CD4-positive, alpha-beta T cell treated with Interleukin-21 for 1 hour (primary cell): ENCODE data around the gene EIPR1.

Experiments
- DNase-seq: peaks from one replicate; pipeline ENCODE4 v3.0.0-alpha.2; 2020

The EIPR1 gene

DNA sequence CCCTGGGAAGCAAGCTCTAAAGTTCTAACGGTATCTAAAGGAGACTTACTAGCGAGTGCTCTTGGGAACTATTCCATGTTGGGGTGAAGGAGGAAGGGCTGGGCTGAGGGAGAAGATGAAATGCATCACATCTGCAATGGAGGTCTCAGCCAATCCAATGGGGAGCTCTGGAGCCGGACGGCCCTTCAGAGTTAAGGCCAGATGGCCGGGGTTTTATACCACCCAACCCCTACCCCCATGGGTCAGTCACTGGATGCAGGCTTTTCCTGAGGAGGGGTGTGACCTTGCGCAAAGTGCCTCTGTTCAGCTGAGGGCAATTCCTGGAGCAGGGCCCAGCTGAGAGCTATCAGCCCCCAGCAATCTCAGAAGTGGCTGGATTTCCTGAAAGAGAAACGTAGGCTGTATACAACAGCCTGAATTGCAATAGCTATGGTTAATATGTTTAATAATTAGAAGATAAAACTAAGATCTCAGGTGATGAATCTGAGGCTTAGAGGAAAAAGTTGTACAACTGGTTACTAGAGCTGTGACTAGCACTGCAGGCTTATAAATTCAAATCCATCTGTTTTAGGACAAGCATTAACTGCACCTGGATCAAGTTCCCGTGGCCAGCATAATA, 21.6 kb downstream of the EIPR1 start:
- no peak for DNase-seq

DNA sequence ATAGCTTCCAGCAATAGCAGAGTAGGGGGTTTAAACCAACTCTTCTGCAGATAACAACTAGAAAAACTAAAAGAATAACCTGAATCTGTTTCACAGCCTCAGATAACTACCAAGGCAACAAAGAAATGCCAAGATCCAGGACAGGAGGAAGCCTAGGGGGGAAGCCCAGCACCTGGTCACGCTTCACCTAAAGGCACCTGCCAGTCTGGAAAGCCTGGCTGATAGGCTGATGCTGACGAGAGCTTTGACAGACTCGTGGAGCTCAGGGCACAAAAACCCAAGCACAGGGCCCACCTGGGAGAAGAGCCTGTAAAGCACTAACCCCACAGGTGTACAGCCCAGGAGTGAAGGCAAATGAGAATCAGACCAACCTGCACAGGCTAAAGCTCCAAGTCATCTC, 22.6 kb downstream of the EIPR1 start:
- no peak for DNase-seq

DNA sequence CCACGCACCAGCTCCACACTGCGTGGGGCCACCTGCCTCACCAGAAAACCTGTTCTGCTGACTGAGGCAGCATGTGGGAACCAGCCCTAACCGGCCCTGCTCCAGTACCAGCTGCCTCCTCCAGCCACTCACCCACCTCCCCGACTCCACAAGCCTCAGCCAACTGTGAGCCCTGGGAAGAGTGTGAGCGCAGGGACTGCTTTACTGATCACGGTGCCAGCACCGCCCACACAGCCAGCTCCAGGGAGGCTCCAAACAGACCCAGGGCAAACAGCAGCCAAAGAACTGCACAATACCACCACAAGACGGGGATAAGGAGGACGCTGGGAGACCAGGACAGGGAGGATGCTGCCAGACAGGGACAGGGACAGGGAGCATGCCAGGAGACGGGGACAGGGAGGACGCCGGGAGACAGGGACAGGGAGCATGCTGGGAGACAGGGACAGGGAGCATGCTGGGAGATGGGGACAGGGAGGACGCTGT, 28.4 kb downstream of the EIPR1 start:
- no peak for DNase-seq

DNA sequence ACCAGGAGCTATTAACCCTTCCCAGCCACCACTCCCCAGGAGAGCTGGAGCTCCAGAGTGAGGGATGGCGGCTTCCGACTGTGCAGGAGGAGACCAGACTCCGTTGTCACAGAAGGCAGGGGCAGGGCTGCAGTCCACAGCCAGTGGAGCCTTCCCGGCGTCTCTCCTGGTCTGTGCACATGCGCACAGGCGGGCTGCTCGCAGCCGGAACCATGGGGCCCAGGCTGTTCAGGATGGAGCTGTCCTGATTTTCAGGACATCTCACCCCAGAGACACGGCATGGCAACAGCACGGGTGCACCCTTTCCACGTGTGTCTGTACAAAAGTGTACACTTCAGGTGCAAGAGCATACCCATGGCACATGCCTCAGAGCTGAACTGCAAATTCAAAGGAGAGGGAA, 28.9 kb downstream of the EIPR1 start:
- DNase-seq: no peak

DNA sequence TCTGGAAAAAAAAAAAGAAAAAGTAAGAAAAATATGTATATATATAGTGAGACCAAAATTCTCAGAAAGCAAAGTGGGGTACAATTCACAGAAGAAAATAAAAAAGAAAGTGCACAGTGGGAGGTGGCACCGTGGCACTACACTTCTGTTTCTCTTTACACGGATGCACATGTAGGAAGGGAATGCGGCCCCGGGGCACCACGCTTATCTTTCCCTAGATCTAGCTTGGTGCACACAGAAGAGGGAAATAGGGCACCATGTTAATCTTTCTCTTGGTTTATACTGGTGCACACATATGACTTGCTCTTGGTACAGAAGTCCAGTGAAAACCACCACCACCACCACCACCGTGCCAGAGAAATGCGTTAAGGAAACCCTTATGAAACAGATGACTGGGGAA, 32.0 kb downstream of the EIPR1 start:
- no peak for DNase-seq

DNA sequence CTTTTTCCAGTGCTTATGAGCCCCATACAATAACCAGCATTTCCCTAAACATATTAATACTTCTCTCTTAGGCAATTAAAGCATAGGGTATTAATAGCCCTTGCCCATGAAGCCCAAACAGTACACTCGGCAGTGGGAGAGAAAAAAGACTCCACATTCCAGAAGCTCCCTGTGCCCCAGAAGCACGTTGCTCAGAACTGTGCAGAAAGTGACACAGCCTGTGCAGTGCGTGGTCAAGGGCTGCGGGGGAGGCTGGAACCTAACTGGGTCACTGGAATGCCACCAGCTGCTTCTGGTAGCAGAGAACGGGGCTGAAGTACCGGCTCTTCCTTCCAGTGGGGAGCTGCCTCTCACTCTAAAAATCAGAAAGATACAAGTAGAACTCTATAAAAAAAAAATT, 32.7 kb downstream of the EIPR1 start:
- no peak for DNase-seq

DNA sequence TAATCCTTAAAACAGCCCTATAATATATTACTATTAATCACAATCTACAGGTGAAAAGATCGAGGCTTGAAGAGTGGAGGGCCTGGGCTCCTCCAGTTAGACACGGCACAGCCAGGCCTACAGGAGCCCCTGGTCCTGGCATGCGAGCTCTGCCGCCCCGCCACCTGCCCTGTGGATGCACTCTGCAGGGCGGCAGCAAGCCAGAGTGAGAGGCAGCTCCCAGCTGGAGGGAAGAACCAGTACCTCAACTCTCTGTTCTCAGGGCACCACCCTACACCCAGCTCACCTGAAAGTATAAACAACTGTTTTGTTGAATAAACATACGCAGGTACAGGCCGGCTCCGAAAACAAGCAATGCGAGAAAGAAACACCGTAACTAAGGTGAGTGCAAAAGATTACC, 34.6 kb downstream of the EIPR1 start:
- DNase-seq: no peak

DNA sequence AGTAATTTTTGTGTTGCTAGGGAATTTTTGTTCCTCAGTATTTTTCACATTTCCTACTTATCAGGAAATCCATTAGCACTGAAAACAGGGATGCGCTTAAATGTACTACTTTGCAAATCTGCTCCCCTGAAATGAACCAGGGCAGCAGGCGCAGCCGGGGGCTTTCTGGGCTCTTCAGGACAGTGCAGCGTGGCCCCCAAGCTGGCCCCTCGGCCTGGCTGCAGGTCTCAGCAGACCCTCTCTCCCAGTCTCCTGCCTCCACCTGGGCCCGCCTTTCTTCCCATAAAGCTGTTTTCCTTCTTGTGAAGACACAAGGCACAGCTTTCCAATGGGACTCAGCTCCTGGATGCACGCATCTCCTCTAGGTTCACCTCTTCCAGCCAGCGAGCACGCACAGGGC, 35.3 kb downstream of the EIPR1 start:
- no peak for DNase-seq

DNA sequence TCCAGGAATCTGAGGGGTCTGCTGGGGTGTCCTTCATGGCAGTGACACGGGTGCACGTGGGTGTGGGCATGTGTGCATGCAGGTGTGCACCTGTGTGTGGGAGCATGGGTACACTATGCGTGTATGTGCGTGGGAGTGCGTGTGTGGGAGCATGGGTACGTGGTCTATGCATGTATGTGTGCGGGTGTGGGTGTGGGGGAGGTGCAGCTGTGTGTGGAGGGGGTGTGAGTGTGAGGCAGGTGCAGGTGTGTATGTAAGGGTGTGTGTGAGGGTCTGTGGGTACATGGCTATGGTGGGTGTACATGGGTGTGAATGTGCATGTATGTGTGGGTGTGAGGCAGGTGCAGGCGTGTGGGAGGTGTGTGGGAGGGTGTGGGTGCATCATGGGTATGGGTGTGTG, 36.3 kb downstream of the EIPR1 start:
- no peak for DNase-seq

DNA sequence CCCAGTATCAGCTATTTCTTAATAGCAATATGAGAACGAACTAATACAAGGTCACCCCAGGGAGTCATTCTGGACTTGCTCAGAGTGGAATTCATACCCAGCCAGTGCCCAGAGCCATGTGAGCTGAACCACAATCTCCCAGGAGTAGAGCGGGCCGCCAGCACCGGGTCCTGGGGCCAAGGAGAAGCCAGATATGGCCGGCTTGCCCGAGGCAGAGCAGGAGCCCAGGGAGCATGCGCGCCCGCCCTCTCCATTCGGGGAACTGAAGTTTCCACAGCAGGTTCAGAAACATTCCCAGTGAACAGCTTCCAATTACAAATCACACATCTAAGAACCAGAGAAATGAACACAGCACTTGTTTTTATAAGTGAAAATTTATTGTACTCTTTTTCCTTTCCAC, 37.5 kb downstream of the EIPR1 start:
- DNase-seq: no peak

DNA sequence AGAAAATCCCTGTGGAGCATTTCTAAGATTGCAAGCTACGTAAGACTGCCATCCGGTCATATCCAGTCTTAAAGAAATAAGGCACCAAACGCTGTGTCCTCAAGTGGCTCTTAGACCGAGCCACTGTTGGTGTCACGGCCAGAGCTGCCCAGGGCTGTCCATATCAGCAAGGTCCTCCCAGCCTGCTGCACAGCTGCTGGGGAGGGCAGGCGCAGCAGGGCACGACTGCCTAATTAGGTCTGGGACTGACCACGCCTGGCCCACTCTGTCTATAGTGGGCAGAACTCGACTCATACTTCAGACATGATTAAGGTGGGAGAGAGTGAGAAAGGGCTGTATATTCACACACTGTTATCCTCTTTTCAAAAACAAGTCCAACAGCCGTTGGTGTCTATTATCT, 39.3 kb downstream of the EIPR1 start:
- DNase-seq: no peak

DNA sequence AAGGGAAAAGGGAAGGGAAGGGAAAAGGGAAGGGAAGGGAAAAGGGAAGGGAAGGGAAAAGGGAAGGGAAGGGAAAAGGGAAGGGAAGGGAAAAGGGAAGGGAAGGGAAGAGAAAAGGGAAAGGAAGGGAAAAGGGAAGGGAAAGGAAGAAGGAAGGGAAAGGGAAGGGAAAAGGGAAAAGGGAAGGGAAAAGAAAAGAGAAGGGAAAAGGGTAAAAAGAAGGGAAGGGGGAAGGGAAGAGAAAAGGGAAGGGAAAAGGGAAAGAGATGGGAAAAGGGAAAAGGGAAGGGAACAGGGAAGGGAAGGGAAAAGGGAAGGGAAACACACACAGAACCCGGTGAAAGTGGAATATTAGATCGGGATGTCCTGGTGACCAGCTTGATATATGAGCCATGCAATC, 40.8 kb downstream of the EIPR1 start:
- DNase-seq: no peak

DNA sequence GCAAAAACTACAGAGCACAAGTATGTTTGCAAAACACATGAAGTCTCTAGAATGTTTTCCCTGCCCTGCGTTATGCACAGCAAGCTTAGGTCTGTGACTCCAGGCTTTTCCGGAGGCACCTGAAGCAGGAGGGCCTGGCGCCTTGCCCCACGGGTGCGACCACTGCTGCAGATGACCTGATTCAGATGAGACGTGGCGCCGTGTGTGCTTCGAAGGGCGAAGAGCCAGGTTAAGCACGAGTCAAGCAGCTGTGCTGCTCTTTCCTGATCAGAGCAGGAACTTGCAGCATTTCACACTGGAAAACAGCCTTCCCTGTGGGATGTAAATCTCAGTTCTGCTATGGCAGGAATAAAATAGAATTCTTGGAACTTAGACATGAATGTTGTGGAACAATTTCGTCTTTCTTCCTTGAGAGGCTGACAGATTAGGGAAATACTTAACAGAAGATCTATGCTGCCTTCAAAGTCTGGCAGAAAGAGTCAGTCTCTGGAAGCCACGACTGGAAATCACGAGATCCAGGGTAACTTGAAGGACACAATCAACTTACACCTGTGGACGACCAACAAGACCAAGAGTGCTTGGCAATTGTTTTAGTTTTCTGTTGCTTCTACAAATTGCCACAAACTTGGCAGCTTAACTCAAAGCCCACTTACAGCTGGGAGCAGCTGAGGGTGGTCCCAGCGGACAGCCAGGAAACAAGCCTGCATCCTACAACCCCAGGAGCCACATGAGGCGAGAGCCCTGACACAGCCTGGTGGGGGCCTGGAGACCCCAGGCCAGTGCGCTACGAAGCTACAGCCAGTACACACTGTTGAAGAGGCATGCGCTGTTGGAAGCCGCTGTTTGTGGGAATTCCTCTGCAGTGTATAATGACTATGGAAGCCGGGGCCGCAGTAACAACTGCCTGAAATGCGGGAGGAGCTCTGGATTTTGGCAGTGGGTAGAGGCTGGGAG, 42.9 kb downstream of the EIPR1 start:
- no peak for DNase-seq

DNA sequence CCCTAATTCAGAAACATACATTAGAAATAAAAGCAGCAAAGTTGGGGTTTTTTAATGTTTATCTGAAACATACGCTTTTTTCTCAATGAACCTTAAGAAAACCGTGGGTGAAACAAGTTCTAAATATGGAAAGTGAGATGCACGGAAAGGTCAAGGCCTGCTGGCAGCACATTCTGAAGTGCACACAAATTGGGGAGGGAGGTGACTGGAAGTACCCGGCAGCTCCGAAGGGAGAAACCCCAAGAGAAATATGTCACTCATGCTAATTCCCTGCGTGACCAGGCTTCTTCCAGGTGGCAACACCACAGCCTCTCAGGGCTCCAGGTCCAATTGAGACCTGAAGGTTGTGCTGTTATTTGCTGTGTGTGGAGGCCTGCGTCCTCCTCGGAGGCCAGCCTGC, 45.5 kb downstream of the EIPR1 start:
- DNase-seq: no peak

DNA sequence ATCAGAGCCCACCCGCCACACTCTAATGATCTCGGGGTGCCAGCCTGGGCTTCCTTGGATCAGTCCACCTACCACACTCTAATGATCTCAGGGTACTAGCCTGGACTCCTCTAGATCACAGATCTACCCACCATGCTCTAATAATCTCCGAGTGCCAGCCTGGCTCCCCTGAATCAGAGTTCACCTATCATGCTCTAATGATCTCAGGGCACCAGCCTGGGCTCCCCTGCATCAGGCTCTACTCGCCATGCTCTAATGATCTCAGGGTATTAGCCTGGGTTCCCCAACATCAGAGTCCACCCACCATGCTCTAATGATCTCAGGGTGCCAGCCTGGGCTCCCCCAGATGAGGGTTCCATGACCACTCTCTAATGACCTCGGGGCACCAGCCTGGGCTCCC, 48.1 kb downstream of the EIPR1 start:
- DNase-seq: no peak

DNA sequence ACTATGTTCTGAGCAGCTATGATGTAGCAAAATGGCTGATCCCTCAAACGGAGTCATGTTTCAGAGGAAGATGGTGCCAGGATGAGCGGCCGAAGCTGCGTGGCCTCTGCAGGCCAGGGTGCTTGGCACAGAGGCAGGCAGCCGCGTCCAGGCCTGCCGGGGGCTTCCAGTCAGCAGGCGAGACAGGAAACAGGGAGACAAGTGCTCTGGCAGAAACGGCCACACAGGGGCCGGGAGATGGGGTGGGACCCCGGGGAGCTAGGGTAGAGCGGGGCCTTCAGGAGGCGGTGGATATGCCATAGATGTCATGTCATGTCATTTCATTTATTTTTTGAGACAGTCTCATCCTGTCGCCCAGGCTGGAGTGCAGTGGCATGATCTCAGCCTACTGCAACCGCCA, 50.7 kb downstream of the EIPR1 start:
- no peak for DNase-seq

DNA sequence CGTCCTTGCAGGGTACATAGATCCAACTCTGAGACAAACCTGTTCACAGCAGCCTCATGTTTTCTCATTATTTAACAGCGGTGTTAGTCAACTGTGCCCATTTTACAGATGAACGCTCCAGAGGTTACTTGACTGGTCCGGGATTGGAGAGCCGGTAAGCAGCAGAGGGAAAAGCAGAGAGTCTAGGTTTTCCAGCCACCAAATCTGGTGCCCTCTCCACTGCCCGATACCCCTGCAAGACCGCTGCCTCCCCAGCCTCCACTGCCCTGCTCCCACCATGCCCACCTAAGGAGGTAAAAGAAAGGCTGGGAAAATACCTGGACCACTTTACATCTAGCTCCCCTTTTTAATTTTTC, 51.5 kb downstream of the EIPR1 start:
- DNase-seq: no peak

DNA sequence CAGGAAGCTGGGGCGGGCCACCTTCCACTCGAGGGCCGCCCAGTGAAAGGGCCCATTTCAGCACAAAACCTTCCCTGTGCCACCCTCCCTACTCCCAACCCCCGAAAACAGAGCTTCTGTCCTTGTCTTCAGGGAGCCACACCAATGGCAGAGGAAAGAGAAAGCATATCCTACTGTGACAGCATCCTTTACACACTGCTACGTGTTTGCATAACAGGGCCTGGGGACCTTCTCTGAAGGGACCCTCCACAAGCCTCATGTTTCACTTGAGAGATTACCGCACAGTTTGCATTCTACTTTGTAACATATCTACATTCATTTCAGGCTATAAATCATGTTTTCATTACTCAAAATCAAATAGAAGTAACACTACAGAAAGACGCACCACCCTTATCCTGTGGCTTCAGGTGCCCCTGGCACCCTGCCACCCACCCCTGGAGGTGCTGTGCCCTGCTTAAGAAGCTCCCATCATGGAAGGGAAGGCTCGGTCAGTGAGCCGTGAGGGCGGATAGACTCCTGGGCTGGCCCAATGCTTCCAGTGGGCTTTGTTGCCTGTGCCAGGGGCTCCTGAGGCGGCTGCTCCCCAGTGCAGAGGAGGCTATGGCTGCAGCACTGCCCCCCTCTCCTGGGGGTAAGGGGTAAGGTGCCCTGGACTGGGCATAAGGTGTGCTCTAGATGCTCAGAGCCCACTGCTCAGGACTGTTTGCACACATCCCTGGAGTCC, 52.0 kb downstream of the EIPR1 start:
- no peak for DNase-seq

DNA sequence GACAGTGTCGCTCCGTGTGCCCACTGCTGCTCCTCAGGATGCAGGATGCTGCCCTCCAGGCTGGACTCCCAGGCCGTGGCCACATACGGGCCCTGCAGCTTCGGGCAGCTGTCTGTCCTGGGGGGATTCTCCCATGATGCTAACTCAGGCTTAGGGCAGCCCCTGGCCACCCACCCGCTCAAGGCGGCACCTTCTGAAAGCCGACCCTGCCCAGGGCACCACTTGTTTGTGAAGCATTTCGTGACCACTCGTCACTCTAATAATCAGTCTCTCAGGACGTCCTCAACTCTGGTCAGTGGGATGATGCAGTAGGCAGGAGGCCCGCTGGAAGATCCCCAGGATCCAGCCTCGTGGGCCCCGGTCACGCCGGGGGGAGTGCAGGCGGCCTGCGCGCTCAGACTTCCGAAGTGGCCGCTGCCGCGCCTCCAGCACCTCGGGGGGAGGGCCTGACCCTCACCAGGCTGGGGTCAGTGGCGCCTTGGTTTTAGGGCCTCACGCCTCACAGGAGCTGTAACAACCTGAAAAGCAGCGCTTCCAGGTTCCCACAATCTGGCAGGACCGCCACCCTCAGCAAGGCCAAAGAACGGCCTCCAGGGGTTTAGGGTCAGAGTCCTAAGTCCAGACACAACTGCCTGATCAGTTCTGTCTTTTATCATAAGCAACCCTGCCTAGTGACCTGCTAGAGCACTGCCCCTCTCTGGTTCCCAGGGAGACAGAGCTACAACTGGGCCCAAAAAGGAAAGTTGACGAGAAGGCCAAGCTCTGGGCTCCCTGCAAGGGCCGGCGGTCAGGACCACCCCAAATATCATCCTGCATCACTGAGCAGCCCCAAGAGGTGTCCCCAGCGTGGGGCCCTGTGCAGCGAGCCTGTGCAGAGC, 53.0 kb downstream of the EIPR1 start:
- DNase-seq: no peak

DNA sequence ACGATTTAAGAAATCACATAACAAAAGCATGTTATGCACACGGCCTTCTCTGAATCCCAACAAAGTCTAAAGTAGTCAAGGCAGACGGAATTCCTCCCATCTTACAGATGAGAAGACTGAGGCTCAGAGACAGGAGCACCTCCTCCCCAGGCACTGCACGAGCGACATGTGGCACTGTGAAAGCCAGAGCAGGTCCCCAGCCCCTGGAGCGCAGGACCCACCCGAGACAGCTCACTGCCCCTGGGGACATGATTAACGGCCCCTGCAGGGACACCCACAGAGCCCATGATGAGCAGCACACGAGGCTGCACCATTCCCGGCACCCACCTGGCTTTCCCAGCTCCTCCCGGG, 53.6 kb downstream of the EIPR1 start:
- DNase-seq: no peak

DNA sequence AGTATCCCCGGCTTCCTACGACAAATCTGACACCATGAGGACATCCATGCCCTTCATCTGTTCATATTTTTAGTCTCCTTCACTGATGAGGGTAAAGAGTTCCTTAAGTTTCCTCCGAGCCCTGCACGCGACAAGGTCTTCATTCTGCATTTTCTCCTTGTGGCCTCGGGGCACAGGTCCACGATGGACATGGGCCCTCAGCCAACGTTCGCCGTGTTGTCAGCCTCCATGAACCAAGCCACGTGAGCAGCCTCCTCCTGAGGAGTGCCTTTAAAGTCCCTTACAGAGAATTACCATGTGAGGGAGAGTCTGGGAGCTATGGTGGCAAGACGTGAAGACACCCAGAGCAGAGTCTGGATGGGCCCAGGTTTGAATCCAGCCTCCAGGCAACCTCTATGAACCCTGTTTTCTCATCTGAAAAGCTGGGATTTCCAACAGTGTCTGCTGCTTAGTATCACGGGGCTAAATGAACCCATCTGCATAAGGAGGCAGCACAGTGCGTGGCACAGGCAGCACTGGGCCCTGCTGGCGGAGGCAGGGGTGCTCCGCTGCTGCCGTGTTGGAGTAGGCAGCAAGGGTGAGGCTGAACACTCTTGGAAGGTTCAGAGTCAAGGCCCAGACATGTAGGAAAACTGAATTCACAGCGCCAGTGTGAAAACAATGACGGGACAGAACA, 54.1 kb downstream of the EIPR1 start:
- no peak for DNase-seq

DNA sequence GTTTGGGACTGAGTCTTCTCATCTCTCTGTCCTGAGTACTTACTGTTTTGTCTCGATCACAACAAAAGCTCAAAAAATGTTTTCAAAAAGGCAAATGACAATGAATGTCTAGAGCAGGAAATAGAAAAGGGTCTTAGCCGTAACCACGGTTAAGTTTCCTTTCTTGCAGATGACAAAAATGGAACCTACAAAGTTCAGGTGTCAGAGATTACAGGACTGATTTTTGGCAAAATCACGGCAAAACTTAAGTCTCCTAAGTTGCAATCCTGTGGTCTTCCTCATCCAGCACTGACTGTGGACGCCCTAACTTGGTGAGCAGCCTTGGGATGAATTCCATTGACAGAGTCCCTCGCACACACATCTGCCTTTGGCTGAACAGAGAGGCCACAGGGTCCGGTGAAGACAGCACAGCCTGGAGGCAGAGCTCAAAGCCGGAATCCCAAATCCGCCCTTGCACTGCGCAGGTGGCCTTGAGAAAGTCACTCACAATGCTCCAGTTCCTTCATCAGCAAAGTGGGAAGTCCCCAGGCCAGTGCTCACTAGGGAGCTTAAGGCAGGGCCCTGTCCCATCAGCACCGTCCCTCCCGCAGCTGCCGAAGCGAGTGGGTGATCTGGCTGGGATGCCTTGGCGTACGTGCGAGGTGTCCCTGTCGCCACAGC, 55.2 kb downstream of the EIPR1 start:
- no peak for DNase-seq
